Globus pallidus (tissue), 1 donor: Measurements from ENCODE around the gene PHF20.
A peak's percentile ranks its signal among the peaks of the same experiment; 100 is the strongest.
"Not testable (repeated sequence)": the region's sequence is repeated elsewhere in the genome, so short reads cannot be mapped to it uniquely, and the experiment has no call there.

Experiments used
- DNase-seq: peaks from one replicate; pipeline ENCODE4 v3.0.0-alpha.2; 2015; ENCODE audit warnings: low spot score

PHF20 gene

GRCh38 chr20:35739294-35740163 is 32.3 kb upstream of the PHF20 start:
- DNase-seq, result no peak

- peak; percentile 100 for DNase-seq
Measured at GRCh38 chr20:35741892-35742740, 29.7 kb upstream of the PHF20 start, which contains the start of gene RBM39. RBM39 (minus strand) TSS chr20:35742260; CDS start chr20:35740874, 1,386 bp downstream.

- DNase-seq, result peak; percentile 46
Measured at GRCh38 chr20:35742741-35743523, 28.9 kb upstream of the PHF20 start.

GRCh38 chr20:35743693-35744491 is 27.9 kb upstream of the PHF20 start:
- DNase-seq, result no peak

- not testable (repeated sequence) for DNase-seq
Measured at GRCh38 chr20:35744492-35744841, 27.3 kb upstream of the PHF20 start.

- DNase-seq, result no peak
Measured at GRCh38 chr20:35750611-35751010, 21.2 kb upstream of the PHF20 start.

GRCh38 chr20:35756404-35756803 is 15.4 kb upstream of the PHF20 start:
- DNase-seq, result no peak

- DNase-seq, result no peak
Measured at GRCh38 chr20:35757098-35757705, 14.6 kb upstream of the PHF20 start.

- DNase-seq, result not testable (repeated sequence)
Measured at GRCh38 chr20:35761548-35761947, 10.3 kb upstream of the PHF20 start.

- no peak for DNase-seq
Measured at GRCh38 chr20:35762461-35762860, 9.4 kb upstream of the PHF20 start.

GRCh38 chr20:35764936-35765335 is 6.9 kb upstream of the PHF20 start:
- DNase-seq, result not testable (repeated sequence)

GRCh38 chr20:35766843-35767242 is 5.0 kb upstream of the PHF20 start:
- DNase-seq, result no peak

- peak; percentile 64 for DNase-seq
Measured at GRCh38 chr20:35767683-35768481, 3.9 kb upstream of the PHF20 start.

GRCh38 chr20:35768731-35769664 is 2.8 kb upstream of the PHF20 start:
- peak; percentile 81 for DNase-seq

- no peak for DNase-seq
Measured at GRCh38 chr20:35771367-35771688, 487 bp upstream of the PHF20 start.

- DNase-seq, result peak; percentile 20
Measured at GRCh38 chr20:35772563-35773058, 796 bp downstream of the PHF20 start.

GRCh38 chr20:35773154-35773751 is 1.4 kb downstream of the PHF20 start:
- peak; percentile 49 for DNase-seq

GRCh38 chr20:35774391-35774790 is 2.6 kb downstream of the PHF20 start:
- DNase-seq, result no peak
